SIG-M5 (cell line): ENCODE results near the gene DOCK2.
"Not testable (repeated sequence)": the region's sequence is repeated elsewhere in the genome, so short reads cannot be mapped to it uniquely, and the experiment has no call there.

Experiments
- DNase-seq: peaks from one replicate; lab custom pipeline; 2025; lab: John Stamatoyannopoulos, UW

DOCK2 gene

GRCh38 chr5:169637085-169637548, at the start of gene DOCK2:
Gene DOCK2 (plus strand): TSS chr5:169637275. CDS start chr5:169637327, 52 bp downstream.
- DNase-seq: peak; percentile 40

GRCh38 chr5:169590602-169591001, 46.5 kb upstream of the DOCK2 start:
- no peak for DNase-seq

- DNase-seq: no peak
Measured at GRCh38 chr5:169591636-169592035, 45.4 kb upstream of the DOCK2 start.

- DNase-seq: no peak
Measured at GRCh38 chr5:169592937-169593650, 44.0 kb upstream of the DOCK2 start.

- DNase-seq: no peak
Measured at GRCh38 chr5:169595172-169595820, 41.8 kb upstream of the DOCK2 start.

- no peak for DNase-seq
Measured at GRCh38 chr5:169599451-169599850, 37.6 kb upstream of the DOCK2 start.

GRCh38 chr5:169602535-169602934, 34.5 kb upstream of the DOCK2 start:
- DNase-seq: no peak

GRCh38 chr5:169606279-169606678, 30.8 kb upstream of the DOCK2 start:
- no peak for DNase-seq

- no peak for DNase-seq
Measured at GRCh38 chr5:169607882-169608281, 29.2 kb upstream of the DOCK2 start.

GRCh38 chr5:169609716-169610115, 27.4 kb upstream of the DOCK2 start:
- DNase-seq: no peak

- DNase-seq: no peak
Measured at GRCh38 chr5:169610606-169611005, 26.5 kb upstream of the DOCK2 start.

GRCh38 chr5:169615561-169615960, 21.5 kb upstream of the DOCK2 start:
- no peak for DNase-seq

GRCh38 chr5:169624307-169624706, 12.8 kb upstream of the DOCK2 start:
- DNase-seq: not testable (repeated sequence)

GRCh38 chr5:169626779-169627178, 10.3 kb upstream of the DOCK2 start:
- no peak for DNase-seq

- no peak for DNase-seq
Measured at GRCh38 chr5:169627551-169627950, 9.5 kb upstream of the DOCK2 start.

- DNase-seq: no peak
Measured at GRCh38 chr5:169628892-169629291, 8.2 kb upstream of the DOCK2 start.

- DNase-seq: no peak
Measured at GRCh38 chr5:169629847-169630548, 7.1 kb upstream of the DOCK2 start.

- DNase-seq: no peak
Measured at GRCh38 chr5:169631360-169631759, 5.7 kb upstream of the DOCK2 start.

GRCh38 chr5:169632946-169633345, 4.1 kb upstream of the DOCK2 start:
- DNase-seq: no peak

GRCh38 chr5:169634606-169635005, 2.5 kb upstream of the DOCK2 start:
- no peak for DNase-seq

GRCh38 chr5:169635936-169636335, 1.1 kb upstream of the DOCK2 start:
- peak; percentile 48 for DNase-seq

GRCh38 chr5:169636477-169637084, 494 bp upstream of the DOCK2 start:
- DNase-seq: no peak
